HEK293T (cell line): Measurements from ENCODE around the gene FCAR.
"Not testable (repeated sequence)": the region's sequence is repeated elsewhere in the genome, so short reads cannot be mapped to it uniquely, and the experiment has no call there.

Source experiments
- CTCF ChIA-PET: fragments of 350-600 bp; formaldehyde crosslinking; extraction: SDS; loops from one replicate; lab custom pipeline; 2021; ENCODE audit warnings: antibody characterized with exemption, inconsistent platforms; lab: Yijun Ruan, JAX
- POLR2A ChIA-PET: fragments of 350-600 bp; formaldehyde crosslinking; extraction: SDS; loops from one replicate; lab custom pipeline; 2020; ENCODE audit warnings: antibody characterized with exemption, inconsistent platforms; lab: Yijun Ruan, JAX
- DNase-seq: peaks from one replicate; pipeline ENCODE4 v3.0.0; 2012; ENCODE audit warnings: mixed read lengths; ENCODE audit errors: extremely low spot score
- ARNT ChIP-seq: fragments of 450-650 bp; IDR thresholded peaks from 2 replicates; pipeline ENCODE4 v1.6.1; 2017; ENCODE audit warnings: mild to moderate bottlenecking
- BHLHE40 ChIP-seq: fragments of 450-650 bp; IDR thresholded peaks from 2 replicates; pipeline ENCODE4 v1.6.1; 2016; ENCODE audit warnings: mild to moderate bottlenecking, moderate library complexity, borderline replicate concordance
- CTBP1 ChIP-seq: fragments of 450-650 bp; IDR thresholded peaks from 2 replicates; pipeline ENCODE4 v1.6.1; 2016; ENCODE audit warnings: borderline replicate concordance
- ELF4 ChIP-seq: fragments of 450-650 bp; IDR thresholded peaks from 2 replicates; pipeline ENCODE4 v1.6.1; 2017; ENCODE audit warnings: antibody characterized with exemption
- FOXA1 ChIP-seq: fragments of 450-650 bp; IDR thresholded peaks from 2 replicates; pipeline ENCODE4 v1.6.1; 2016; ENCODE audit warnings: mild to moderate bottlenecking
- FOXK2 ChIP-seq: fragments of 450-650 bp; IDR thresholded peaks from 2 replicates; pipeline ENCODE4 v1.6.1; 2016; ENCODE audit warnings: mild to moderate bottlenecking
- FOXM1 ChIP-seq: fragments of 450-650 bp; IDR thresholded peaks from 2 replicates; pipeline ENCODE4 v1.6.1; 2017; ENCODE audit warnings: mild to moderate bottlenecking, borderline replicate concordance
- HDGF ChIP-seq: fragments of 450-650 bp; IDR thresholded peaks from 2 replicates; pipeline ENCODE4 v1.6.1; 2017; ENCODE audit warnings: antibody characterized with exemption, borderline replicate concordance
- L3MBTL2 ChIP-seq: fragments of 450-650 bp; conservative IDR thresholded peaks from 2 replicates; pipeline ENCODE4 v1.6.1; 2016; ENCODE audit warnings: mild to moderate bottlenecking
- LEF1 ChIP-seq: fragments of 450-650 bp; IDR thresholded peaks from 2 replicates; pipeline ENCODE4 v1.6.1; 2017; ENCODE audit warnings: mild to moderate bottlenecking, borderline replicate concordance
- NFRKB ChIP-seq: fragments of 450-650 bp; IDR thresholded peaks from 2 replicates; pipeline ENCODE4 v1.6.1; 2016; ENCODE audit warnings: mild to moderate bottlenecking, moderate library complexity
- PKNOX1 ChIP-seq: fragments of 450-650 bp; IDR thresholded peaks from 2 replicates; pipeline ENCODE4 v1.6.1; 2016
- SP1 ChIP-seq: fragments of 450-650 bp; IDR thresholded peaks from 2 replicates; pipeline ENCODE4 v1.6.1; 2017
- SUZ12 ChIP-seq: fragments of 450-650 bp; IDR thresholded peaks from 2 replicates; pipeline ENCODE4 v1.6.1; 2016; ENCODE audit warnings: mild to moderate bottlenecking
- TARDBP ChIP-seq: fragments of 450-650 bp; IDR thresholded peaks from 2 replicates; pipeline ENCODE4 v1.6.1; 2016
- ZNF384 ChIP-seq: fragments of 450-650 bp; IDR thresholded peaks from 2 replicates; pipeline ENCODE4 v1.6.1; 2016

The FCAR gene

GRCh38 chr19:54851353-54851752, 22.7 kb upstream of the FCAR start:
- CTCF ChIA-PET, result no interaction called here
- POLR2A ChIA-PET, result no interaction called here
- no peak for DNase-seq
- TF ChIP-seq ELF4, result no peak
- TF ChIP-seq PKNOX1, result no peak
- no peak for TF ChIP-seq LEF1
- no peak for TF ChIP-seq BHLHE40
- no peak for TF ChIP-seq HDGF
- no peak for TF ChIP-seq SUZ12
- TF ChIP-seq TARDBP, result no peak
- TF ChIP-seq SP1, result no peak
- no peak for TF ChIP-seq L3MBTL2
- TF ChIP-seq ARNT, result no peak
- no peak for TF ChIP-seq CTBP1
- no peak for TF ChIP-seq FOXK2
- no peak for TF ChIP-seq ZNF384
- TF ChIP-seq FOXA1, result no peak
- TF ChIP-seq FOXM1, result no peak
- TF ChIP-seq NFRKB, result no peak

DNA sequence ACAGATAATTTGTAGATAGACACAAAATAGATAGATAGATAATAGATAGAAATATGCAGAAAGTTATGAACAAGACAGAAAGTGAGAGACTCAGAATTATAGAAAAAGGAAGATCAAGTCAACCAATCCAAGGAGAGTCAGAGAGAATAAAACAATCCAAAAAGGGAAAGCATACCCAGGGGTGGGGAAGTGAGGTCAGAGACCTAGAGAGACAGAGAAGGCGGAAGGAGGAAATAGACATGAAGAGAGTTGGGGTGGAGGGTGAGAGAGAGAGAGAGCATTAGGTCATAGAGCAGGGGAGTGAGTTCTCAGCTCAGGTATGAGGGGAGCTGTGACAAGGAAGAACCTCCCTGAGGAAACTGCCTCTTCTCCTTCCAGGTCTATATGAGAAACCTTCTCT, 18.8 kb upstream of the FCAR start:
- CTCF ChIA-PET, DNase-seq, POLR2A ChIA-PET: not testable (repeated sequence)

DNA sequence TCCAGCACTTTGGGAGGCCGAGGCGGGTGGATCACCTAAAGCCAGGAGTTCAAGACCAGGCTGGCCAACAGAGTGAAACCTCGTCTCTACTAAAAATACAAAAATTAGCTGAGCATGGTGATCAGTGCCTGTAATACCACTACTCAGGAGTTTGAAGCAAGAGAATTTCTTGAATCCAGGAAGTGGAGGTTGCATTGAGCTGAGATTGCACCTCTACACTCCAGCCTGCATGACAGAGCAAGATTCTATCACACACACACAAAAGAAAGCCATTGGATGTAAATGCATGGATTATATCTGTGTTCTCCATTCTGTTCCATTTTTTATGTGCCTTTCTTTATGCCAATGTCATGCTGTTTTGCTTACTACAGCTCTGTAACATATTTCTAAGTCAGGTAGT, 15.6 kb upstream of the FCAR start:
- DNase-seq, POLR2A ChIA-PET: not testable (repeated sequence)
- CTCF ChIA-PET, result interaction anchor here (0.6 kb wide), 1 partner anchor 61 kb away, joined by 3 read pairs; no protein-coding TSS in a partner anchor

GRCh38 chr19:54859421-54859820, 14.6 kb upstream of the FCAR start:
- POLR2A ChIA-PET, DNase-seq: not testable (repeated sequence)
- CTCF ChIA-PET, result interaction anchor here (0.6 kb wide), 1 partner anchor 60 kb away, joined by 3 read pairs; no protein-coding TSS in a partner anchor

- CTCF ChIA-PET, DNase-seq, POLR2A ChIA-PET: not testable (repeated sequence)
Observed at GRCh38 chr19:54863459-54863858, 10.6 kb upstream of the FCAR start.

DNA sequence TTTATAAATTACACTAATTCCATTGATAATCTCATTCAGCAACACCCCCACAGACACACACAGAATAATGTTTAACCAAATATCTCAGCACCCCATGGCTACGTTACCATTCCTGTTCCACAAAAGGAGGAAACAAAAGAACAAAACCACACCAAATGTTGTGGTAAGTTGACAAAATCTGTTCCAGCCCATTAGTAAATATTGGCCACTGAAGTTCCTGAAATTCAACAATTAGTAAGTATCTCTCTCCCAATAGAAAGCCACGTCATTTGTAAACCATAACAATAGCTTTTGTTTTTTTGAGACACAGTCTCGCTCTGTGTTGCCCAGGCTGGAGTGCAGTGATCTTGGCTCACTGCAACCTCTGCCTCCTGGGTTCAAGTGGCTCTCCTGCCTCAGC, 2.3 kb upstream of the FCAR start:
- CTCF ChIA-PET, result no interaction called here
- TF ChIP-seq TARDBP, result no peak
- TF ChIP-seq PKNOX1, result no peak
- TF ChIP-seq ARNT, result no peak
- TF ChIP-seq ZNF384, result no peak
- TF ChIP-seq ELF4, result no peak
- TF ChIP-seq LEF1, result no peak
- no peak for TF ChIP-seq BHLHE40
- no peak for TF ChIP-seq CTBP1
- no peak for TF ChIP-seq SUZ12
- TF ChIP-seq SP1, result no peak
- no peak for TF ChIP-seq FOXK2
- no peak for TF ChIP-seq NFRKB
- no peak for TF ChIP-seq HDGF
- no peak for TF ChIP-seq L3MBTL2
- DNase-seq, result no peak
- POLR2A ChIA-PET, result no interaction called here

GRCh38 chr19:54875506-54875905, 1.5 kb downstream of the FCAR start:
- no peak for DNase-seq
- no peak for TF ChIP-seq FOXA1
- no peak for TF ChIP-seq LEF1
- no peak for TF ChIP-seq FOXM1
- no peak for TF ChIP-seq HDGF
- no peak for TF ChIP-seq TARDBP
- no peak for TF ChIP-seq L3MBTL2
- TF ChIP-seq ZNF384, result no peak
- TF ChIP-seq ELF4, result no peak
- no peak for TF ChIP-seq FOXK2
- no peak for TF ChIP-seq SUZ12
- TF ChIP-seq SP1, result no peak
- POLR2A ChIA-PET, result no interaction called here
- CTCF ChIA-PET, result no interaction called here

- TF ChIP-seq SP1 (no peak), L3MBTL2 (no peak), ELF4 (no peak), HDGF (no peak), SUZ12 (no peak), LEF1 (no peak), NFRKB (no peak), FOXM1 (no peak), ARNT (no peak), FOXK2 (no peak), CTBP1 (no peak), BHLHE40 (no peak), TARDBP (no peak), PKNOX1 (no peak), FOXA1 (no peak), ZNF384 (no peak)
- POLR2A ChIA-PET, result no interaction called here
- CTCF ChIA-PET, result no interaction called here
- DNase-seq, result no peak
Observed at GRCh38 chr19:54877471-54877870, 3.4 kb downstream of the FCAR start.
